ENCODE data around the gene RXRA.

Gene RXRA

DNA sequence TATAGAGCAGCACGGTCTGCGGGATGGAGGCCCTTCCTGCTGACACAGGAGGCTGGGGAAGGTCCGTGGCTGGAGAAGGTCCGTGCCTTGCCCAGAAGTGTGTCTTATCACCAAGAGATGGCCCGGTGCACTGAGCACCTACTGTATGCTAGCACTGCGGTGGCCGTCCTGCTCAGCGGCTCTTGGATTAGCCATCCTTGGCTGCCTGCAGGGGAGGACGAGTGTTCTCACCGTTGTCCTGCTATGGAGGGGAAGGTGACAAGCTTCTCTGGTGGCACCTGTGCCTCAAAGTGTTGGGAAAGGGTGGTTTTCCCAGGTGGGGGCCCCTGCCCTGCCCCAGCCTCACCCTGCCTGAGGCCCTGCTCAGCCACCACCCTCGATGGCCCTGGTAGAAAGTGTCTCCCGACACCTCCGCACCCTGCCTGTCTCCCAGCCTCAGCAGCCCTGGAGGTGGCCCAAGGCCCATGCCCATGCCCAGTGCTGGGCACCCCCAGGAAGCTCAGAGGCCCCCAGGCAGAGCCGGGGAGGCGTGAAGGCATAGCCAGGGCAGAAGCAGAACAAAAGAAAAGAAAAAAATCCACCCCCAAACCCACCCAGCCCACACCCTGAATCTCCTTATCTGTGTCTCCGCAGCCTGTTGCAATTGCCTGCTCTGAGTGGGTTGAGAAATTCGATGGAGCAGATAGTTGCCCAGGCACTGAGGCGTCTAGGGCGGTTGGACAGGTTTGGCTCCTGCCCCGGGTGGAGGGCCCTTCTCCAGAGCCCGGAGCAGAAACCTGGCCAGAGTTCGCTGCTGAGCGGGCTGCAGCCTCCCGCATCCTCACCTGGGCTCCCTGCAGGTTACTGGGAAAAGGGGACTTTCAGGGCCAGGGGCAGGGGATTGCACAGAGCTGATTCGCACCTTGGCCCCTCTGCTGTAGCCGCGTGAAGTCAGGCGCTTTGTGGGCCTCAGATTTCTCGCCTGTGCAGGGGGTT lies 30.5 kb downstream of the RXRA start:
- DNase-seq = no peak

DNA sequence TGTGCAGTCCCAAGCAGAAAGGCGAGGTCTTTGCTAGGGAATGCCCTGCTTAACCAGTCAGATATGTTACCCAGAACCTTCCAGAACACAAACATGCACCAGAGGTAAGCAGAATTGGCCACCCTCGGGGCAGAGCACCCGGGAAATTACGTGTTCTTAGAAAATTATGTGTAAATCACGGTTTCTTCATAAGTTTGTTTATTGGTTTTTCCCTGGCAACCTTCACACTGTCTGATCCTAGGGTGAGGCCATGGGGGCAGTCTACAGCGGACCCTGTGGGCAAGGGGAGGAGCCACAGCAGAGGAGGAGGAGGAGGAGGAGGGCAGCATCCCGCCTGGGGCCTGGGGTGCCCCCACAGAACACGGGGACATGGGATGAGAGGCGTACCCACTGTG lies 31.4 kb downstream of the RXRA start:
- no peak for DNase-seq

DNA sequence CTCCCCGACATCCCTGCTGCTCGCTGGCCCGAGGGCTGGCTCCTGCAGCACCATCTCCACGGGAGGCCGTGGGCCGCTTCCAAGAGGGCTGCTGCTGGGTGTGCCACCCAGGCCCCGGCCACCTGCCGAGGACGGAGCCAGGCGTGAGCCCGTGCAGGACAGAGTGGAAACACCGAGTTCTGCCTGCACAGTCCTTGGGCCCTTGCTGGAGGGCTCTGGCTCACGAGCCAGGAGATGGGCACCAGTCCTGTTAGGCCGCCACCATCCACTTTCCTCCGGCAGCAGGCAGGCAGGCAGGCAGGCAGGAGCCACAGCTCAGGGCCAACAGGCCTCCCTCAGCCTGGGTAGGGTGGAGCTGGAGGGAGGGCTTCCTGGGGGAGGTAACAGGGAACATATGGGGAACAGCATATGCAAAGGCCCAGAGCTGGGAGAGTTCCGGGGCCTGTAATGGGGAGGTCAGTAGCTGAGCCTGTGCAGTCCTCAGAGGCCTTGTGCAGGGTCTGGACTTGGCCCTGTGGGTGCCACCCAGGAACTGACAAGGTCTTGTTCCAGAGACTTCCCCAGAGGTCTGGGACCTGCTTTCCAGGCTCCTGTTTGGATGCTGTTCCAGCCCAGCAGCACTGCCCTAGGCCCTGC lies 31.9 kb downstream of the RXRA start:
- DNase-seq = no peak

DNA sequence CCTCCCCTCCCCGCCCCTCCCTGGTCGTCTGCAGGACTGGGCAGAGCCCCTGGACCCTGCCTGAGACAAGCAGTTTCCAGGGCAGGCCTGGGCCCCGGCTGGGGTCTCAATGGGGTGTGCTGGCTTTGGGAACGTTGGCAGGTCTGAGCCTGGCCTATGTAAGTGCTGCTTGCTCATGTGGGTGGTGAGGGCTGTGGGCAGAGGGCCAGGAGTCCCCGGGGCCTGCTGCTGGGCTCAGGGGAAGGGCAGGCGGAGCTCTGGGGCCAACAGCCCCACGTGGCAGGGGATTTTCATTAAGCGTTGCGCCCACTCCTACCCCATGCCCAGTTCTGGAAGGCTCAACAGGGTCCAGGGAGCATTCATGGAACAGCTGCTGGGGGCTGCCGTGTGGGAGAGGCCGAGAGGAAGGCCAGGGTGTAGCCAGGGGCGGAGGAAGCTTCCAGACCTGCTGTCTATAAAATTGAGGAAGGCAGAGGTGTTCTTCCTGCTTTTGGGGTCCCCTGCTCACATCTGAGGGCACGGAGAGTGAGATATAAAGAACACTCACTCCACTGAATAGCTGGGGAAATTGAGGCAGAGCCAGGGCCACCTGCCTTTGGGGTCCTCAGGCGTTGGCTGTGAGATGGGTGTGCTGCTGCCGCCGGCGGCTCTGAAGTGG lies 32.5 kb downstream of the RXRA start:
- no peak for DNase-seq

DNA sequence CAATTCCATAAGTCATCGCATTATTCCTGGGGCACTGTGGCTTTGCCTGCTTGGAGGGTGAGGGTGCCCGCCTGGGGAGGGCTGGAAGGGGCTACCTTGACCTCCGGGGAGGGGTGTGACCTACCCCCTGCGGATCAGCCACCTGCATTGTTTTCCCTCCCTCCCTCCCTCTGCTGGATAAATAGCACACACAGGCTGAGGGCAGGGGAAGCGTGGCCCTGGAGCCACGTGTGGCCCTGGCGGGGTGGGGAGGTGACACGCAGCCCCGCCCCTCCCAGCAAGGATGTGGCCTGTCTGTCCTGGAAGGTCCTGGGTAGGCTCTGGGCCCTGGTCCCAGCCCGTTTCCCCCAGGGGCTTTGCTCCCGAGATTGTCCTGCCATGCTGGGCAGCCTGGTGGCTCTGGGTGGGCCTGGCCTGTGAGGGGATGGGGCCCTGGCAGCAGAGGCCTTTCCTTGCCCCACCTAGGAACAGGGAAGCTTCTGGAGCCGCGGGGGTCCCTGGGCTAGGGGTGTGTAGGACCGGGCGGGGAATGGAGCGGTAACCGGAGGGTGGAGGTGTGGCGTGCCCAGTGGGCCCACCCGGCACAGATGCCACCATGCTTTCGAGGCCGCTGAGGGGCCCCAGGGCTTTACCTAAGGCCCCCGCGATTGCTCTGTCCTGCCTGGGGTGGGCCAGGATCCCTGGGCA lies 33.4 kb downstream of the RXRA start:
- DNase-seq = no peak

DNA sequence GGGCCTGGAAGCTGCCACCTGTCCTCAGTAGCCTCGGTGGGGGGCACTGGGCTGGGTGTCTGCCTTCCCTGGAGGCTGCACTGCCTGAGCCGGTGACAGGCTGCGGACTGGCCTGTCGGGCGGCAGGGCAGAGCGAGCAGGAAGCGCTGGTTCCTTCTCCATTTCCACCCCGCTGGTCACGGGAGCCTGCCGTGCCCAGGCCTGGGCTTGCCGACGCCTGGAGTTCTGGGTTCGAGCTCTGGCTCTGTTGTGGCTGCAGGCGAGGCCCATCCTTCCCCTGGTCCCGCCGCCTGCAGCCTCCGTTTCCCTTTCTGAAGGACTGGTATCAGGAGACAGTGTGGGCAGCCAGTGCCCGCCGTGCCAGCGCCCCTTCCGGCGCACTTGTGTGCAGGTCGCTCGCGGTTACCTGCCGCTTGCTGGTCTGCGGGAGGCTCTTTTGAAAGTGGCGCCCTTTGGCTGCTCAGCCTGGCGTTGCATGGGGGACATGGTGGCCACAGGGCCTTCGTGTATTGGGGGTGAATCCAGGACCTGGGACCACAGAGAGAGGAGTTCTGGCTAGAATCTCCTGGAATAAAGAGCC lies 34.0 kb downstream of the RXRA start:
- DNase-seq = no peak

DNA sequence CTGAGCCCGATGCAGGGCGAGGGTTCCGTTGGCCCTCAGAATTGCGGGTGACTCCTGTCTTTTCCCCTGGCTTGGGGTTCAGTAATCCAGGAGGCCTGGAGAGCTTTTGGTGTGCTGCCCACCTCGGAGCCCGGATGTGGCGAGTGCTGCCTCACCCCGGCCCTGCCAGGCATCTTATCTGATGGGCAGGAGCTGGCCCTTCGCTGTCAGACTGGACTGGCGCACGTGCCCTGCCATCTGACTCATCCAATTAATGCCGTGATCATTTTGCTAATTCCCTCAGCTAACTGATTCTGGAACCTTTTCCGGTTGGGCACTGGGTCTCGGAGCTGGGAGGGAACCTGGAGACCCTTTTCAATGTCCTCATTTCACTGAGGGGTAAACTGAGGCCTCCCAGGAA lies 34.6 kb downstream of the RXRA start:
- DNase-seq = no peak

DNA sequence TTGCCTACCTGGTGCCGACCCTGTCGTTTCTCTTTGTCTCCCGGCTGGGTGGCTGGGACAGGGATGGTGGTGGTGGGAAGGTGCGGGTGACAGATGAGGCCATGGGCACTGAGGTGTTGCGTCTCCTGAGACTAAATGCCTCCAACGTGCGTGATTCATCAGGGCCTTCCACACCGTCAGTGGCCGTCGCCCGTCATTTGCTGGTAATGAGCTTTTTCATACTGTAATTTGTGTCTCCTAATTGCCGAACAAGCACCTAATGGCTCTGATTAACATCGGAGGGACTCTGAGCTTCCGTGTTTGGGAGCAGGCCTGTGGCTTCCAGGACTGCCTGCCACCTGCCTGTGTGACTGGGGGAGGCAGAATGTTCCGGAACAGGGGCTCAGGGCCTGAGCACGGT lies 35.2 kb downstream of the RXRA start:
- no peak for DNase-seq

DNA sequence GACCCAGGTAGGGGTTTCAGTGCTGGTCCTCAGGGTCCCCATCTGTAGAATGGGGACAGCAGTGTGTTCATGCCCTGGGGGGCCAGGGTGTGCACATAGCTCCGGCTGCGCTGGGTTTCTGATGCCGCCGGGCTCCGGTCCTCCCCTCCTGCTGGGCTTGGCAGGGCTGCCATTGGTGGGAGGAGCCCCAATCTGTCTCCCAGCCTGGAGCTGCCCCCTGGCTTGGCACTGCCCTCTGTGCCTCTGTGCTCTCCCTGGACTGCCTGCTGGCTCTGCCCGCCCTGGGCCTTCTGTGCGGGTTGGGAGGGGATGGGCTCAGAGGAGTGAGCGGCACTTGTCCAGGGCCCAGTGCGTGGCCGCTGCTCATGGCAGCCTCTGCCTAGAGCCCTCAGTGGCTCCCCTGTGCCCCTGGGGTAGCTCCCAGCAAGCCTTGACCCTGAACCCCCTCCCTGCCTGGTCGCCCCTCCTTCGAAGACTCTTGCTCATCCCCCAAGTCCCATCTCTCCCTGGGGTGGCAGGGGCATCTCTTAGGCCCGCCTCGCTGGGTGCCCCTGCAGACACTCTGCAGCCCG lies 35.7 kb downstream of the RXRA start:
- no peak for DNase-seq

DNA sequence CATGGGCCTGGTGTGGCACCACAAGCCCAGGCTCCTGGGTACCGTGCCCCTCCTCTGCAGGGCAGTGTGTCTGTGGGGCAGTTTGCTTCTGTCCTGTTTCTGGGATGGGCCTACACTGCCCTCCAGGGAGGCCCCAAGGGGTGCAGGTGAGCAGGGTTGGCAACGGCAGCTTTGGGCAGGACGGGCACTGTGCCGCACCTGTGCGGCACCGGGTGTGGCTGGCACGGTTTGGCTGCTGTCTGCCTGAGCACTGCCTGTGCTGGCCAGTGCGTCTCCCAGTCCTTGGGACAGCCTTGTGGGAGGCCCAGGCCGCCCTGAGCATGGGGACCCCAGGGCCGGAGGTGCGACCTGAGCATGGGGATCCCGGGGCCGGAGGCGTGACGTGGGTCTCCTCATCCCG lies 37.2 kb downstream of the RXRA start:
- no peak for DNase-seq

DNA sequence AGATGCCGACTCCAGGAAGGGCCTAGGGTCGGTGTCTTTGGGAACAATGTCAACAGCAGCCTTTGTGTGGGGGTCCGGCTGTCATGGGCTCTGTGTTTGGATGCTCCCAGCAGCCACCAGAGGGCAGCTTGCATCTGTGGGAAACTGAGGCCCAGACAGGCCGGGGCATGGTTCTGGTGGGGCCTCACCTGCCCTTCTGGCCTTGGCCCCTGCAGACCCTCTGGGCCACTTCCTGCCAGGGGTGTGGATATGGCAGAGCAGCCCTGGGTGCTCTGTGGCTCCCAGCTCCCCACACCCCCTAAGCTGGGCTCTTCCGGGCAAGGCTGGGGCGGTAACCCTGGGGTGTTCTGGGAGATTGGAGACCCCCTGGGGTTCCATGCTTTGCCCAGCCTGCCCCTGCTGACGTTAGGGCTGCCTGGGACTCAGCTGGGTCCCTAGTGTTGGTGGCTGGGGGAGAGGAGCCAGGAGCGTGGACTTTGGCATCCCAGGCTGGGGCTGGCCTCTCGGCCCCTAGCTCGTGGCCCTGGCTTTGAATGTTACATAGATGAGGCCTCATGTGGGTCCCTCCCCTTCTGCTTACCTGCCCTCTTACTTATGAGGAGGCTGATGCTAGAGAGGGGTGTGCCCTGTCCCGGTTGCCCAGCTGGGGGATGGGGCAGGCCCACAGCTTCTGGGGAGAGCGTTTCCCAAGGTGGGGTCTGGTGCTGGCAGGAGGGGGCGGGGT lies 38.3 kb downstream of the RXRA start:
- no peak for DNase-seq

DNA sequence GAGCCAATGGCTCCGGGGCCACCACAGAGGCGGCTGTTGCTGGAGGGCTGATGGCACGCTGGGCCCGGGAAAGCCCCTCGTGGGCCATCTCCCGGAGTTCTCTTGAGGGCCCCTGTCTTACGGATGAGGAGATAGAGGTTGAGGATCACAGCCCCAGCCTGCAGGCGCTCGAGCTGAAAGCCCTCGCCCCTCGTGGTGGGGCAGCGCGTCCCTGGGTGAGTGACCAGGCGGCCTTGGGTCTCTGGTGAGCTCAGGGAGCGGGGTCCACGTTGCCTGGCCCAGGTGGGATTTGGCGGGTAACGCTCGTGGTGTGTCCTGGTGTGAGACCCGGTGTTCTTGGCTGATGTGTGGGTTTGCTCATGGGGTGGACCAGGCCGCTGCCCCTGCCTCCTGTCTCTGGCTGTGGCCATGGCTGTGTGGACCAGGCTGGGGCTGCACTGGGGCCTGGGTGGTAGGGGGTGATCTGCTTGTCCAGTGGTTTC lies 38.9 kb downstream of the RXRA start:
- no peak for DNase-seq

DNA sequence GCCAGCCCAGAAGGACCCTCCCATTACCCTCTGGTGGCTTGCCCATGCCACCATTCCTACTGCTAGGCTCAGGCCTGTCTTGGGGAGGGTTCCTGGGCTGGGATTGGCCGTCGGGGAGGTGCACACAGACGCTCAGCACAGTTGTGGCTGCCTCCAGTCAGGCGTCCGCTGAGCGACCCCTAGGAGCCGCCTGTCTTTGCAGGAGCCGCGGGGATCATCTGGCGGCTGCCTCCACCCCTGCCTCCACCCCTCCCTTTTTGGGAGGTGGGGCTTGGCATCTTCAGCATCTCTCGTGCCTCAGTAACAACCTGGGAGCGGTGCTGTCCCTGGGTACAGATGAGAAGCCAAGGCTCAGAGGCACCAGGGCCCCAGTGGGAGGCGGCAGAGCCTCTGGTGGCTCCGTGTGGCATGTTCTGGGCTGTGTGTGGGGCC lies 39.6 kb downstream of the RXRA start:
- no peak for DNase-seq

DNA sequence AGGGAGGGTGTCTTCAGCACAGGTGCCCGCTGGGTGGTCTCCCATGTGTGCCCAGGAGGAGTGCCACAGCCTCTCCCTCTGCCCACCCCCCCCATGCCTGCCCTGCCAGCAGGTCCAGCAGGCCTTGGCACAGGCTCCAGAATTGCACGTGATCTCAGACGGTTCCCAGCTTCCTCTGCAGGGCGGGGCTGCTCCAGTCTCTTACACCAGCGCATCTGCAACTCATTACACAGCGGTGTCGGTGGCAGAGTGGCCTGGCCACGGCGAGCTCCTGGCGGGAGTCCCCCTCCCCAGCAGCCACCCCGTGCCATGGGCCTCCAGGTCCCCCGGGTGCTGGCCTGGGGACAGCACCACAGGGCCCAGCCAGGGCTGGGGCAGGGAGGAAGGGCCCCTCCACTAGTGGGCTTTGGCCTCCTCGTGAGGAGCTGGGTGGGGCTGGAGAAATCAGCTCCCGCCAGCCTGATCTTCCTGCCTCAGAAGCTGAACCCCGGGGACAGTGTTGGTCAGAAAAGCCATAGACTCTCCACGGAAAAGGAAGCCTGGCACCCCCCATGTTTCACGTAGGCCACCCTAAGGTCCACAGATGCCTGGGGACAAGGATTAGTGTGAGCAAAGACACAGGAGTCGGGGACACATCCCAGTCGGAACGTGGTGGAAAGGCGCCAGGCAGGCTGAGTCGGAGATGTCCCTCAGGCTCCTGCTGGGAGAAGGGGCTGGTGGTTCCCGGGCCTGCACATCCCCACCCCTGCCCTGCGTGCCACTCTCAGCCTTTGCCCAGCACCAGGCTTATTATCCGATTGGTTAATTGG lies 40.2 kb downstream of the RXRA start:
- peak; percentile 89 for DNase-seq

DNA sequence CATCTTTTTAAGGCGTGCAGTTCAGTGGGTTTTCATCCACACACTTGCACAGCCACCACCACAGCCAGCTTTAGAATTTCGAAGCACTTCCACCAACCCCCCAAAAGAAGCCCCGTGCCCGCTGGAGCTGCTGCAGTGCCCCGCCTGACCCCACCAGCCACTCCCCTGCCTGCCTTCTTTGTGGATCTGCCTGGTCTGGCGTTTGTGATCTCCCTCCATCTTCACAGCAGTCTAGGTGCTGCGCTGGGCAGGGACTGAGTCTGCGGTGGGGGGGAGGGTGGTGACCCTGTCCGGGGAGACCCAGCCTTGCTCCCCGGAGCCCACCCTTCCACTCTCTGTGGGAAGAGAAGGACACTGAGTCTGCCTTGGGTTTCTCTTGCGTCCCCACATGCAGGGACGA lies 40.8 kb downstream of the RXRA start:
- no peak for DNase-seq

DNA sequence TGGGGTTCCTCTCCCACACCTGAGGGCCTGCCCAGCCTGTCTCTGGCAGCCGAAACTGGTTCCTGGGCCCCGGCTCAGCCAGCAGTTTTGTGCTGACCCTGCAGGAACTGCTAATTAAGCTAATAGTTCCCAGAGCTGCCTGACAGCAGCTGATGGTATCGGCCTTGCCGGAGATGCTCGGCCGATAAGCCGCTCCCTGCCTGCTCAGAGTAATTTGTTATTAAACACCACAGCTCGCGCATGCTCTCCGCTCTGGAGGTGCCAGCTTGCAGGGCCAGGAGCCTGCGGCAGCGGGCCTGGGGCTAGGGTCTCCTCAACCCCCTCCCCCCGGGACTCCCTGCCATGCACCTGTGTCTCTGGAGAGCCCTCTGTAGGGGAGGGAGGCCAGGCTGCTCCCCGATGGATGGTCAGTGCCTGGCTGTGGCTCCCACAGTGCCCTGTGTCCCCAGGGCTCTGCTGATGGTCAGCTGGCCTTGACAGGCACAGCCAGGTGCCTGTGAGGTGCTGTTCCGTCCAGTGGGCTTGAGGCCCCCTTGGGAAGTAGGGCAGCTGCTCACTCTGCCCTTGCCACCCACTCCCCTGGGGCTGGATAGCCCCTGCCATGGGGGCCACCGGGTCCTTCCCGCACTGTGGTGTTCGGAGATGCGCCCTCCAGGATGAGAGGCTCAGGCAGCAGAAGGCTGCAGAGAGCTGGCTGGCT lies 41.7 kb downstream of the RXRA start:
- no peak for DNase-seq

DNA sequence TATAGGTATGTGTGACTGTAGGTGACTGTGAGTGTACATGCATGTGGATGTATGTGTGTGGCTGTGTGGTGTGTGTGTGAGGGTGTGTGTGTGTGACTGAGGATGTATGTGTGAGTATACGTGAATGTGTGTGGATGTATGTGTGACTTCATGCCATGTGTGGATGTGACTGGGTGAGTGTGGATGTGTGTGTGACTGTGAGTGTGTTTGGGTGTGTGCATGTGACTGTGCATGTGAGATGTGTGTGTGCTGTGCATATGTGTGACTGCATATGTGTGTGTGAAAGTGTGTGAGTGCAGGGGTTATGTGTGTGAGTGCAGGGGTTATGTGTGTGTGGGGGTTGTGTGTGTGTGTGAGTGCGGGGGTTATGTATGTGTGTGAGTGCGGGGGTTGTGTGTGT lies 42.3 kb downstream of the RXRA start:
- DNase-seq = no peak

DNA sequence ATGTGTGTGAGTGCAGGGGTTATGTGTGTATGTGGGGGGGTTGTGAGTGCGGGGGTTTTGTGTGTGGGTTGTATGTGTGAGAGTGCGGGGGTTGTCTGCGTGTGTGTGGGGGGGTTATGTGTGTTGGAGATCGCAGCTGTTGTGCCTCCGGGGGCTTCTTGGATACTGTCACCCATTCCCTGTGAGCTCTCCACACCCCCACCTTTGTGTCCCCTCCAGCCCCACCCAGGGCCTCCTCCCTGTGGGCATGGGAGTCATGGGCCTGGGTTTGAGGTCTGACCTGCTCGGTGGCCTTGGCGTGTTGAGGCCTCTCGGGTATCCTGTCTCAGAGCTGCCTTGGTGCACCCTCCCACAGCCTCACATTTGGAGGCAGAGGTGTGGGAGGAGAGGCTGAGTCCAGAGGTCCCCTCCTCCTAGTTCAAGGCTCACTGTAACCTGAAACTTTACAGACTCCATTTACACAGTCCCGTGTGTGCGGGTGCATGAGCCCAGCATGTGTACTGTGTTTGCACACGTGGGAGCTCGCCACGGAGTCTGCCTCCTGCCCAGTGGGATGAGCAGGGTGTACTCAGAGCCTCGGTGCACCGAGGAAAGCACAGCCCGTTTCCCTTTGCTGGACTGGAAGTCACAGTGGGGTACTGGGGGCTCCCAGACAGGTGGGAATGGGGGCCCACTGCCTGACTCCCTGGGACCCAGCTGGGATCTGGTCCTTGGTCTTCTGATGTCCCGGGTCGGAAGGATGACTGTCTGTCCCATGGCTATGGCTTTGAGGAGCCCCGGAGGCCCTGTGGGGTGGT lies 43.4 kb downstream of the RXRA start:
- DNase-seq = no peak

DNA sequence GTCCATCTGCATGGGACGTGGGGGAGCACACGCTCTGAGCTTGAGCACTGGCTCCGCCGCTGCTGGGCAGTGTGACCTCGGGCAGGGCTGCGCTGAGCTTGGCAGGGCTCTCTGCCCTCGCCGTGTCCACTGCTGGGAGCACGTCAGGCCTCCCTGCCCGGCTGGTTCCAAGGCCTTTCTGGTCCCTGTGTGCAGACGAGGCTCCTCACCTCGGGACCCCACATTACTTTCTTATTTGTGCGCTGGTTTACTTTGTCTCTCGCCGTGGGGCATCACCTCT lies 43.9 kb downstream of the RXRA start:
- DNase-seq = no peak
